RWPE2 (cell line): ENCODE data around the gene CILP.
"Not testable (repeated sequence)": the region's sequence is repeated elsewhere in the genome, so short reads cannot be mapped to it uniquely, and the experiment has no call there.

Source experiments
- ATAC-seq: fragments of 200-7000 bp; cut with Tn5 transposase; 3 replicates; pipeline ENCODE4 v1.9.1; 2021; ENCODE audit warnings: low read depth
- DNase-seq: peaks from one replicate; pipeline ENCODE4 v3.0.0-alpha.2; 2020; ENCODE audit warnings: low spot score
- H3K27ac ChIP-seq: fragments of 450-650 bp; 2 replicates; pipeline ENCODE4 v1.5.1; 2017; ENCODE audit warnings: mild to moderate bottlenecking; ENCODE audit not compliant: poor library complexity, severe bottlenecking
- H3K27me3 ChIP-seq: fragments of 250-450 bp; sonication (Bioruptor Pico); 2 replicates; pipeline ENCODE4 v1.5.1; 2021; ENCODE audit warnings: mild to moderate bottlenecking, moderate library complexity; ENCODE audit not compliant: insufficient read depth, poor library complexity, severe bottlenecking
- H3K36me3 ChIP-seq: fragments of 250-450 bp; sonication (Bioruptor Pico); 2 replicates; pipeline ENCODE4 v1.5.1; 2020; ENCODE audit warnings: low read depth, mild to moderate bottlenecking, moderate library complexity
- H3K4me1 ChIP-seq: fragments of 250-450 bp; sonication (Bioruptor Pico); 2 replicates; pipeline ENCODE4 v1.5.1; 2021; ENCODE audit warnings: mild to moderate bottlenecking, moderate library complexity; ENCODE audit not compliant: insufficient read depth, poor library complexity, severe bottlenecking
- H3K4me3 ChIP-seq: fragments of 250-450 bp; sonication (Bioruptor Pico); 2 replicates; pipeline ENCODE4 v1.5.1; 2021; ENCODE audit warnings: mild to moderate bottlenecking, moderate library complexity; ENCODE audit not compliant: severe bottlenecking
- H3K9me3 ChIP-seq: fragments of 250-450 bp; sonication (Bioruptor Pico); 2 replicates; pipeline ENCODE4 v1.5.1; 2021; ENCODE audit warnings: mild to moderate bottlenecking, moderate library complexity; ENCODE audit not compliant: severe bottlenecking
- CTCF ChIP-seq: fragments of 450-650 bp; IDR thresholded peaks from one replicate; pipeline ENCODE4 v1.5.1; 2017; ENCODE audit warnings: mild to moderate bottlenecking, moderate library complexity; ENCODE audit not compliant: poor library complexity, severe bottlenecking

CILP gene

GRCh38 chr15:65189102-65189740 is 22.1 kb downstream of the CILP start:
- Histone ChIP-seq H3K4me3 (no peak overlapping the region), H3K9me3 (no peaks in the 10 kb centered on the region), H3K4me1 (no peaks in the 10 kb centered on the region), H3K36me3 (no peaks in the 10 kb centered on the region), H3K27ac (no peak overlapping the region), H3K27me3 (no peaks in the 10 kb centered on the region)
- ATAC-seq (no peak), DNase-seq (no peak)
- TF ChIP-seq CTCF: peak; percentile 96

- DNase-seq, H3K27ac ChIP-seq, H3K27me3 ChIP-seq, H3K9me3 ChIP-seq, H3K4me1 ChIP-seq, ATAC-seq, H3K36me3 ChIP-seq, H3K4me3 ChIP-seq: not testable (repeated sequence)
These were observed 22.8 kb downstream of the CILP start for GRCh38 chr15:65188472-65188871.

DNA sequence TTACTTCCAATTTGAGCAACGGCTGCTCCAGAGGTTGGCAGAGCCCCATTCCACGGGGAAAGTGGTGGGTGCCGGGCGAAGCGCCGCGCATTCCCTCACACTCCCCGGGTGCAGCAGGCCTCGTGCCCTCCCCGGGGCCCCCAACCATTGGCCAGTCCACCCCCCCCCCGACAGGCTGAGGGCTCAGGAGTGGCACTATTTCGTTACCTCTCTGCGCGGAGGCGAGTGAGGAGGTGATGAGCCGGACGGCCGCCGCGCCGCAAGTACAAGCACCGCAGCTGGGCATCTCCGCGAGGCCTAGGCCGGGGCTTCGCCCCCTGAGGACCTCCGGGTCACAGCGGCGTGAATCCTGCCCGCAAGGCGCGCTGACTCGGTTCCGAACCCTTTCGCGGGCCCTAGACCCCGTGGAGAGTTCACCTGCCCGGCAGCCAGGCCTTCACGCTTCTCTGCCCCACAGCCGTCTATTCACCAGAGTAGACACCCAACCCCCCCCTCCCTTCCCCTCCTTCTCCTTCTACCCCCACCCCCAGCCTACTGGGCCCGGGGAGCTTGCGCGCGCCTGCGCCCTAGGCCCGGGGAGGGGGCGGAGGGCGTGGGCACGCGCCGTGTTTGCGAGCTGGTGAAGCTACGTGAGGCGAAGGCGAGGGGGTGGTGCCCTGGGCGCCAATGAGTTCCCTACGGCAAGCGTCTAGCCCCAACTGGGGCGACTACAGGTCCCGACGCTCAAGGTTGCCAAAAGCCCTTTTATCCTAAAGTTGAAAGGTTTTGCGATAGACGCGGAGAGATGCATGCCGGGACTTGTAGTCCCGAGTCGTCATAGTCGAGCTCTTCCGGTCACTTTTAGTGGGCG is 26.2 kb downstream of the CILP start, which contains the start of gene CLPX:
Gene CLPX (minus strand): TSS at position 475 of the 850 bp plus-strand sequence. CDS start 189 bp downstream, at position 286.
- peak; percentile 85 for ATAC-seq
- H3K9me3 ChIP-seq: no peaks in the 10 kb centered on the region
- peak within 1 kb of the TSS; percentile 64 for H3K27ac ChIP-seq
- DNase-seq: peak; percentile 95
- no peaks in the 10 kb centered on the region for H3K27me3 ChIP-seq
- H3K4me3 ChIP-seq: peak within 1 kb of the TSS; percentile 94
- H3K36me3 ChIP-seq: peaks cover 21% of the 10 kb centered on the region
- no peak for TF ChIP-seq CTCF
- H3K4me1 ChIP-seq: peaks cover 10% of the 10 kb centered on the region

GRCh38 chr15:65184305-65184867 is 26.9 kb downstream of the CILP start:
- peak overlapping the region; percentile 94 for H3K4me3 ChIP-seq
- no peak for DNase-seq
- TF ChIP-seq CTCF: no peak
- ATAC-seq: peak; percentile 55
- H3K9me3 ChIP-seq: no peaks in the 10 kb centered on the region
- no peaks in the 10 kb centered on the region for H3K27me3 ChIP-seq
- H3K27ac ChIP-seq: peak overlapping the region; percentile 64
- peaks cover 28% of the 10 kb centered on the region for H3K36me3 ChIP-seq
- peaks cover 10% of the 10 kb centered on the region for H3K4me1 ChIP-seq

GRCh38 chr15:65183865-65184159 is 27.5 kb downstream of the CILP start:
- no peak for ATAC-seq

More at GRCh38 chr15:65183865-65184159, 27.5 kb downstream of the CILP start:
- Histone ChIP-seq H3K36me3 (peaks cover 34% of the 10 kb centered on the region), H3K4me3 (peak overlapping the region; percentile 94), H3K27me3 (no peaks in the 10 kb centered on the region), H3K4me1 (peaks cover 11% of the 10 kb centered on the region), H3K9me3 (no peaks in the 10 kb centered on the region), H3K27ac (peak overlapping the region; percentile 64)
- TF ChIP-seq CTCF: peak; percentile 33
- no peak for DNase-seq
